A549 (cell line): Measurements from ENCODE around the gene RING1. TPM values are rescaled to one million over a fixed set of nuclear protein-coding genes. Genes with fewer than 3 reads are reported as not detected.

Experiments used
- ATAC-seq, 2 experiments: fragments of 200-7000 bp in 1 of 2; fragments of >200 bp in 1 of 2; cut with Nextera tagmentation in 1 of 2; cut with Tn5 transposase in 1 of 2; 3 replicates each; pipeline versions ENCODE4 v1.8.0 to v1.9.1; 2018 to 2020; ENCODE audit warnings: mild to moderate bottlenecking in 1 of 2, moderate library complexity in 1 of 2
- CTCF ChIA-PET: fragments of 300-600 bp; sonication (Branson Sonifier 250); formaldehyde crosslinking; extraction: SDS; loops from one replicate; lab custom pipeline; 2021; ENCODE audit warnings: antibody characterized with exemption, inconsistent platforms; lab: Yijun Ruan, JAX
- POLR2A ChIA-PET: fragments of 350-600 bp; formaldehyde crosslinking; extraction: SDS; loops from one replicate; lab custom pipeline; 2021; ENCODE audit warnings: antibody characterized with exemption, inconsistent platforms; lab: Yijun Ruan, JAX
- DNase-seq, 2 experiments: peaks; one replicate each; pipeline versions ENCODE4 v3.0.0 to v3.0.0-alpha.2; 2011 to 2016; ENCODE audit warnings: low read depth in 1 of 2, low spot score in 1 of 2
- FAIRE-seq: peaks from 2 replicates; lab custom pipeline; 2011; peaks lifted over from hg19 to GRCh38; lab: Jason Lieb, UNC
- H3K27ac ChIP-seq, 2 experiments: fragments of >200 bp; sonication (Bioruptor Twin); formaldehyde crosslinking; 3 replicates each; pipeline ENCODE4 v1.5.1; 2016 to 2017
- H3K4me1 ChIP-seq: fragments of >200 bp; sonication (Bioruptor Twin); formaldehyde crosslinking; 3 replicates; pipeline ENCODE4 v1.6.1; 2016
- H3K4me2 ChIP-seq: fragments of >200 bp; sonication (Bioruptor Twin); formaldehyde crosslinking; 3 replicates; pipeline ENCODE4 v1.6.1; 2016
- H3K4me3 ChIP-seq: fragments of >200 bp; sonication (Bioruptor Twin); formaldehyde crosslinking; 3 replicates; pipeline ENCODE4 v1.5.1; 2016
- H3K9me3 ChIP-seq: fragments of >200 bp; sonication (Bioruptor Twin); formaldehyde crosslinking; 3 replicates; pipeline ENCODE4 v1.6.1; 2016
- CBX8 ChIP-seq: fragments of 200-600 bp; sonication (generic); IDR thresholded peaks from 2 replicates; pipeline ENCODE4 v1.6.1; 2016
- CEBPB ChIP-seq, 2 experiments: fragments of >200 bp in 1 of 2; sonication (Bioruptor Twin) in 1 of 2; formaldehyde crosslinking in 1 of 2; IDR thresholded peaks; 2 replicates each; pipeline ENCODE4 v1.6.1; 2012 to 2016
- CHD2 ChIP-seq: fragments of 150-350 bp; IDR thresholded peaks from 2 replicates; pipeline ENCODE4 v1.6.1; 2014; ENCODE audit warnings: low read length; ENCODE audit not compliant: partially characterized antibody
- CHD4 ChIP-seq: fragments of 200-600 bp; sonication (generic); IDR thresholded peaks from 2 replicates; pipeline ENCODE4 v1.6.1; 2016; ENCODE audit warnings: antibody characterized with exemption, mild to moderate bottlenecking, borderline replicate concordance
- CTCF ChIP-seq: fragments of >200 bp; sonication (Bioruptor Twin); formaldehyde crosslinking; IDR thresholded peaks from 3 replicates; pipeline ENCODE4 v1.5.1; 2016
- E2F6 ChIP-seq: IDR thresholded peaks from 2 replicates; pipeline ENCODE4 v1.6.1; 2012; ENCODE audit warnings: low read depth, borderline replicate concordance
- EHF ChIP-seq: fragments of 250-450 bp; sonication (Bioruptor Pico); IDR thresholded peaks from 2 replicates; pipeline ENCODE4 v1.5.0; 2020; ENCODE audit warnings: mild to moderate bottlenecking
- EHMT2 ChIP-seq: fragments of 200-600 bp; sonication (generic); IDR thresholded peaks from 2 replicates; pipeline ENCODE4 v1.6.1; 2016; ENCODE audit warnings: antibody characterized with exemption, low read depth, mild to moderate bottlenecking, moderate library complexity
- FOSB ChIP-seq: fragments of 250-450 bp; sonication (Bioruptor Pico); IDR thresholded peaks from 2 replicates; pipeline ENCODE4 v1.5.0; 2020; ENCODE audit warnings: mild to moderate bottlenecking, moderate library complexity
- HDAC2 ChIP-seq: fragments of 200-600 bp; sonication (generic); IDR thresholded peaks from 2 replicates; pipeline ENCODE4 v1.6.1; 2016
- HEYL ChIP-seq: fragments of 250-450 bp; sonication (Bioruptor Pico); IDR thresholded peaks from 2 replicates; pipeline ENCODE4 v1.8.0; 2021; ENCODE audit warnings: mild to moderate bottlenecking, moderate library complexity
- HOXB13 ChIP-seq: fragments of 250-450 bp; sonication (Bioruptor Pico); IDR thresholded peaks from 2 replicates; pipeline ENCODE4 v1.5.0; 2020; ENCODE audit warnings: low read depth, mild to moderate bottlenecking, moderate library complexity
- JUN ChIP-seq, 2 experiments: fragments of >200 bp; sonication (Bioruptor Twin); formaldehyde crosslinking; IDR thresholded peaks; 2 replicates in 1 of 2; 3 replicates in 1 of 2; pipeline ENCODE4 v1.6.1; 2016 to 2017
- KDM1A ChIP-seq: fragments of 200-600 bp; sonication (generic); IDR thresholded peaks from 2 replicates; pipeline ENCODE4 v1.6.1; 2016; ENCODE audit warnings: low read depth, mild to moderate bottlenecking
- MAFK ChIP-seq: fragments of 450-650 bp; IDR thresholded peaks from 2 replicates; pipeline ENCODE4 v1.6.1; 2014; ENCODE audit not compliant: partially characterized antibody
- MAZ ChIP-seq: fragments of 150-350 bp; IDR thresholded peaks from 2 replicates; pipeline ENCODE4 v1.6.1; 2014; ENCODE audit warnings: antibody characterized with exemption, low read depth, low read length, borderline replicate concordance
- MYC ChIP-seq: IDR thresholded peaks from 2 replicates; pipeline ENCODE4 v1.6.1; 2012; ENCODE audit warnings: mild to moderate bottlenecking, inconsistent platforms, low read length, improper control_type of control experiment, borderline replicate concordance
- PHF8 ChIP-seq: fragments of 200-600 bp; sonication (generic); IDR thresholded peaks from 2 replicates; pipeline ENCODE4 v1.6.1; 2016; ENCODE audit warnings: low read depth, mild to moderate bottlenecking, antibody characterized with exemption, moderate library complexity, borderline replicate concordance
- RFX5 ChIP-seq: fragments of 450-650 bp; IDR thresholded peaks from 2 replicates; pipeline ENCODE4 v1.7.1; 2014; ENCODE audit warnings: antibody characterized with exemption, mild to moderate bottlenecking, moderate library complexity
- RNF2 ChIP-seq: fragments of 200-600 bp; sonication (generic); IDR thresholded peaks from 2 replicates; pipeline ENCODE4 v1.6.1; 2016; ENCODE audit warnings: low read depth, mild to moderate bottlenecking, antibody characterized with exemption, moderate library complexity, borderline replicate concordance
- SREBF2 ChIP-seq: fragments of 450-650 bp; IDR thresholded peaks from 2 replicates; pipeline ENCODE4 v1.6.1; 2014; ENCODE audit warnings: mild to moderate bottlenecking, moderate library complexity
- TFCP2L1 ChIP-seq: fragments of 250-450 bp; sonication (Bioruptor Pico); IDR thresholded peaks from 2 replicates; pipeline ENCODE4 v1.5.0; 2021; ENCODE audit warnings: mild to moderate bottlenecking
- USF2 ChIP-seq: fragments of 450-650 bp; IDR thresholded peaks from 2 replicates; pipeline ENCODE4 v1.6.1; 2014; ENCODE audit warnings: antibody characterized with exemption
- ZC3H11A ChIP-seq: fragments of 450-650 bp; IDR thresholded peaks from 2 replicates; pipeline ENCODE4 v1.6.1; 2014; ENCODE audit warnings: antibody characterized with exemption, mild to moderate bottlenecking
- ZFP36 ChIP-seq: fragments of 450-650 bp; IDR thresholded peaks from 2 replicates; pipeline ENCODE4 v1.6.1; 2014; ENCODE audit warnings: borderline replicate concordance; ENCODE audit not compliant: partially characterized antibody
- ZNF302 ChIP-seq: fragments of 250-450 bp; sonication (Bioruptor Pico); IDR thresholded peaks from 2 replicates; pipeline ENCODE4 v1.9.0; 2021; ENCODE audit warnings: inconsistent platforms, mild to moderate bottlenecking, moderate library complexity
- WGBS: methylation state at CpG from one replicate; pipeline ENCODE4 v1.1.6; 2017; ENCODE audit errors: missing lambda C conversion rate; 5-methylcytosine and 5-hydroxymethylcytosine counted together
- polyA plus RNA-seq, 4 experiments: library from polyadenylated mRNA; depleted of rRNA in 3 of 4; stranded (reverse); fragments of >200 nt; fragmentation: RNase III in 1 of 4; extraction: RNeasy Plus Mini Kit Qiagen cat#74134 plus additional on column Dnase treatment in 1 of 4; gene quantifications; 2 replicates in 3 of 4; 3 replicates in 1 of 4; pipeline ENCODE4 v1.2.3, GENCODE V29; 2011 to 2017

Gene RING1
- polyA plus RNA-seq, 2 of the 4 experiments (the other 2 are of a cell fraction), result 12.7 to 35.0 TPM

- no peak for TF ChIP-seq EHF (CRISPR knock-in tag)
- TF ChIP-seq HOXB13 (CRISPR knock-in tag), result no peak
- TF ChIP-seq RNF2, result no peak
- TF ChIP-seq ZNF302 (CRISPR knock-in tag), result no peak
- TF ChIP-seq HDAC2, result no peak
- TF ChIP-seq FOSB, result no peak
- TF ChIP-seq CHD2, result no peak
- no peak for TF ChIP-seq CHD4
- TF ChIP-seq ZFP36, result no peak
- TF ChIP-seq SREBF2, result no peak
- TF ChIP-seq, all 56 proteins: peak for 0
- WGBS, result 89% methylated on average over 6 of the region's 6 CpGs
- Histone ChIP-seq H3K9me3 (no peaks in the 10 kb centered on the region), H3K4me3 (no peak overlapping the region), H3K4me2 (peak overlapping the region; percentile 99; the same call in 1 of the 3 replicates), H3K27ac (no peak overlapping the region), H3K4me1 (peaks cover 20% of the 10 kb centered on the region; the same call in 2 of the 3 replicates)
- ATAC-seq (no peak), DNase-seq (no peak), FAIRE-seq (no peak)
- CTCF ChIA-PET, result interaction anchor here (0.8 to 3.6 kb wide), 16 partner anchors 8 to 886 kb away, joined by 3 to 25 read pairs (median 4); partner anchors contain the start of genes PFDN6, RING1, RPS18 and VPS52
- POLR2A ChIA-PET, result no interaction called here
Measured at GRCh38 chr6:33198159-33198852, 10.0 kb upstream of the RING1 start.

- 18% methylated on average over 1 of the region's 3 CpGs for WGBS
- no peak for ATAC-seq
- DNase-seq, result no peak
- H3K9me3 ChIP-seq, result no peaks in the 10 kb centered on the region
- H3K4me2 ChIP-seq, result peak overlapping the region; percentile 99
- ChIA-PET POLR2A (interaction anchor here (0.9 to 1.5 kb wide), 2 partner anchors 10 to 227 kb away, joined by 4 to 6 read pairs; partner anchors contain the start of gene RING1), CTCF (interaction anchor here (0.8 to 2.1 kb wide), 3 partner anchors 10 to 49 kb away, joined by 3 to 9 read pairs (median 8); partner anchors contain the start of gene RING1)
- TF ChIP-seq CEBPB (IDR thresholded peaks at IDR 0.05) (no peak), ZC3H11A (no peak), HEYL (CRISPR knock-in tag) (no peak), JUN (IDR thresholded peaks at IDR 0.05) (no peak), E2F6 (no peak), RFX5 (no peak), FOSB (no peak), TFCP2L1 (CRISPR knock-in tag) (no peak), ZNF302 (CRISPR knock-in tag) (no peak), CBX8 (no peak), MAFK (no peak), CHD2 (no peak), USF2 (no peak), EHMT2 (no peak), KDM1A (no peak), CTCF (no peak), MAZ (no peak), MYC (no peak), HDAC2 (no peak), PHF8 (no peak)
- peak overlapping the region; percentile 98 for H3K4me3 ChIP-seq
- H3K27ac ChIP-seq, result peak overlapping the region; percentile 97 to 100; a peak in 5 of 6 replicates
- FAIRE-seq, result no peak
- peaks cover 23% of the 10 kb centered on the region for H3K4me1 ChIP-seq
Measured at GRCh38 chr6:33198853-33199436, 9.4 kb upstream of the RING1 start.
